ENCODE data around the gene ABCA4.
A peak's percentile ranks its signal among the peaks of the same experiment; 100 is the strongest.

The ABCA4 gene

GRCh38 chr1:94047949-94048348, 73.0 kb downstream of the ABCA4 start:
- no peak for DNase-seq

- peak; percentile 85 for DNase-seq
Measured at GRCh38 chr1:94045465-94046056, 75.4 kb downstream of the ABCA4 start.

- DNase-seq, result no peak
Measured at GRCh38 chr1:94044891-94045290, 76.1 kb downstream of the ABCA4 start.

GRCh38 chr1:94044290-94044790, 76.6 kb downstream of the ABCA4 start:
- peak; percentile 63 for DNase-seq

GRCh38 chr1:94043738-94044289, 77.1 kb downstream of the ABCA4 start:
- DNase-seq, result no peak

GRCh38 chr1:94042388-94042787, 78.6 kb downstream of the ABCA4 start:
- DNase-seq, result no peak

- peak; percentile 58 for DNase-seq
Measured at GRCh38 chr1:94039871-94040569, 80.9 kb downstream of the ABCA4 start.

GRCh38 chr1:94039514-94039870, 81.5 kb downstream of the ABCA4 start:
- DNase-seq, result no peak

GRCh38 chr1:94038511-94038910, 82.4 kb downstream of the ABCA4 start:
- DNase-seq, result no peak

- DNase-seq, result no peak
Measured at GRCh38 chr1:94037392-94038229, 83.3 kb downstream of the ABCA4 start.

- no peak for DNase-seq
Measured at GRCh38 chr1:94036730-94037129, 84.2 kb downstream of the ABCA4 start.

- DNase-seq, result no peak
Measured at GRCh38 chr1:94033849-94034248, 87.1 kb downstream of the ABCA4 start.

- DNase-seq, result no peak
Measured at GRCh38 chr1:94032637-94033036, 88.3 kb downstream of the ABCA4 start.

- no peak for DNase-seq
Measured at GRCh38 chr1:94031591-94031990, 89.4 kb downstream of the ABCA4 start.

GRCh38 chr1:94031154-94031553, 89.8 kb downstream of the ABCA4 start:
- DNase-seq, result no peak

- DNase-seq, result no peak
Measured at GRCh38 chr1:94029130-94029993, 91.6 kb downstream of the ABCA4 start.

GRCh38 chr1:94027721-94028515, 93.0 kb downstream of the ABCA4 start:
- no peak for DNase-seq

- DNase-seq, result no peak
Measured at GRCh38 chr1:94026619-94027380, 94.1 kb downstream of the ABCA4 start.

- no peak for DNase-seq
Measured at GRCh38 chr1:94025383-94026340, 95.3 kb downstream of the ABCA4 start.
